Stimulated activated CD4-positive, alpha-beta T cell treated with anti-CD3 and anti-CD28 coated beads, TNF-alpha, amount 100 ng/mL, for 48 hours (primary cell): ENCODE results near the gene TSEN2.
"Not testable (repeated sequence)": the region's sequence is repeated elsewhere in the genome, so short reads cannot be mapped to it uniquely, and the experiment has no call there.

Source experiments
- DNase-seq, 3 donors: peaks; one replicate each; pipeline ENCODE4 v3.0.0-alpha.2; 2020; ENCODE audit warnings: low read depth in 3 of 3

TSEN2 gene

GRCh38 chr3:12472000-12472610 lies 12.2 kb upstream of the TSEN2 start:
- no peak for DNase-seq

GRCh38 chr3:12472796-12473195 lies 11.5 kb upstream of the TSEN2 start:
- no peak for DNase-seq

- DNase-seq, result no peak
Measured at GRCh38 chr3:12473511-12473910, 10.8 kb upstream of the TSEN2 start.

- no peak for DNase-seq
Measured at GRCh38 chr3:12476238-12476897, 7.9 kb upstream of the TSEN2 start.

- DNase-seq, result no peak
Measured at GRCh38 chr3:12477256-12477655, 7.0 kb upstream of the TSEN2 start.

- no peak for DNase-seq
Measured at GRCh38 chr3:12478326-12478725, 6.0 kb upstream of the TSEN2 start.

GRCh38 chr3:12479198-12479597 lies 5.1 kb upstream of the TSEN2 start:
- not testable (repeated sequence) for DNase-seq

GRCh38 chr3:12479919-12480427 lies 4.3 kb upstream of the TSEN2 start:
- DNase-seq, result no peak

GRCh38 chr3:12483410-12483809 lies 870 bp upstream of the TSEN2 start:
- no peak for DNase-seq

GRCh38 chr3:12483872-12484197 lies 445 bp upstream of the TSEN2 start:
- DNase-seq, result no peak

GRCh38 chr3:12484983-12485327 lies 675 bp downstream of the TSEN2 start:
- no peak for DNase-seq

GRCh38 chr3:12486001-12486400 lies 1.7 kb downstream of the TSEN2 start:
- no peak for DNase-seq

GRCh38 chr3:12486916-12487315 lies 2.6 kb downstream of the TSEN2 start:
- DNase-seq, result no peak

GRCh38 chr3:12487336-12487735 lies 3.1 kb downstream of the TSEN2 start:
- no peak for DNase-seq

- DNase-seq, result no peak
Measured at GRCh38 chr3:12487786-12488185, 3.5 kb downstream of the TSEN2 start.

- DNase-seq, result no peak
Measured at GRCh38 chr3:12489368-12489767, 5.1 kb downstream of the TSEN2 start.

- DNase-seq, result no peak
Measured at GRCh38 chr3:12489832-12490231, 5.6 kb downstream of the TSEN2 start.

GRCh38 chr3:12490547-12490946 lies 6.3 kb downstream of the TSEN2 start:
- DNase-seq, result no peak

- no peak for DNase-seq
Measured at GRCh38 chr3:12495749-12496452, 11.6 kb downstream of the TSEN2 start.

GRCh38 chr3:12496453-12496761 lies 12.1 kb downstream of the TSEN2 start:
- DNase-seq, result no peak

GRCh38 chr3:12499474-12499873 lies 15.2 kb downstream of the TSEN2 start:
- DNase-seq, result no peak

GRCh38 chr3:12501360-12502020 lies 17.2 kb downstream of the TSEN2 start:
- DNase-seq, result no peak
